ENCODE measurements around the gene UPF1.

Gene UPF1

GRCh38 chr19:18878858-18879578, 47.3 kb downstream of the UPF1 start:
- CTCF ChIA-PET = interaction anchor here (0.5 to 1.2 kb wide), 4 partner anchors 8 to 431 kb away, joined by 3 to 4 read pairs (median 3); no protein-coding TSS in a partner anchor
- POLR2A ChIA-PET = interaction anchor here (1.0 kb wide), 1 partner anchor 8 kb away, joined by 7 read pairs; no protein-coding TSS in a partner anchor

GRCh38 chr19:18879579-18880373, 48.0 kb downstream of the UPF1 start:
- H3K4me1 ChIP-seq (ENCODE audit: control insufficient read depth, insufficient read depth, low read length) = no peaks in the 10 kb centered on the region
- H3K9me3 ChIP-seq (ENCODE audit: control insufficient read depth, insufficient read depth, low read depth, low read length) = no peaks in the 10 kb centered on the region
- ChIA-PET POLR2A (interaction anchor here (1.0 to 1.5 kb wide), 2 partner anchors 8 to 14 kb away, joined by 4 to 7 read pairs; no protein-coding TSS in a partner anchor), CTCF (interaction anchor here (0.5 to 1.2 kb wide), 4 partner anchors 8 to 432 kb away, joined by 3 to 4 read pairs (median 3); no protein-coding TSS in a partner anchor)
- peaks cover 20 to 76% of the 10 kb centered on the region in 2 experiments; a peak in 2 of 3 replicates for H3K36me3 ChIP-seq (ENCODE audit: control insufficient read depth in 2 of 2, insufficient read depth in 1 of 2, low read length in 2 of 2)
- H3K27ac ChIP-seq (ENCODE audit: extremely low read depth, low read depth, low read length) = no peak overlapping the region
- H3K4me3 ChIP-seq (ENCODE audit: low read depth, low read length) = no peak overlapping the region
- no peak for TF ChIP-seq CTCF (tag by site-specific recombination; IDR thresholded peaks at IDR 0.05)
- no peak for TF ChIP-seq SP7 (tag by site-specific recombination; IDR thresholded peaks at IDR 0.05)
- no peak for TF ChIP-seq TRIM28 (IDR thresholded peaks at IDR 0.05; ENCODE audit: borderline replicate concordance, low read length)
- peak; percentile 94 for TF ChIP-seq KLF8 (tag by site-specific recombination; IDR thresholded peaks at IDR 0.05)
- TF ChIP-seq ZNF530 (tag by site-specific recombination; IDR thresholded peaks at IDR 0.05; ENCODE audit: low read depth) = no peak
- TF ChIP-seq ZNF600 (tag by site-specific recombination; IDR thresholded peaks at IDR 0.05) = 0 out of 2 replicates have a peak, but pooled peaks have one; percentile 26
- TF ChIP-seq ZBTB6 (tag by site-specific recombination; IDR thresholded peaks at IDR 0.05) = no peak
- peak; percentile 65 for TF ChIP-seq SP3 (tag by site-specific recombination; IDR thresholded peaks at IDR 0.05)
- TF ChIP-seq ZNF830 (tag by site-specific recombination; IDR thresholded peaks at IDR 0.05; ENCODE audit: low read depth) = no peak
- no peak for TF ChIP-seq ZNF302 (tag by site-specific recombination; IDR thresholded peaks at IDR 0.05; ENCODE audit: low read depth)
- TF ChIP-seq ZBTB44 (tag by site-specific recombination; IDR thresholded peaks at IDR 0.05) = no peak
- TF ChIP-seq ZNF24 (tag by site-specific recombination; IDR thresholded peaks at IDR 0.05) = no peak
- TF ChIP-seq KLF9 (tag by site-specific recombination; IDR thresholded peaks at IDR 0.05; ENCODE audit: low read depth) = peak; percentile 98
- TF ChIP-seq KLF1 (tag by site-specific recombination; IDR thresholded peaks at IDR 0.05) = peak; percentile 86
- TF ChIP-seq ZEB2 (tag by site-specific recombination; IDR thresholded peaks at IDR 0.05) = no peak
- no peak for TF ChIP-seq ZFP3 (tag by site-specific recombination; IDR thresholded peaks at IDR 0.05; ENCODE audit: low read depth)
- TF ChIP-seq ZNF624 (tag by site-specific recombination; IDR thresholded peaks at IDR 0.05) = no peak
- TF ChIP-seq SP2 (tag by site-specific recombination; IDR thresholded peaks at IDR 0.05) = peak; percentile 73
- no peak for TF ChIP-seq ZNF114 (tag by site-specific recombination; IDR thresholded peaks at IDR 0.05)

More at GRCh38 chr19:18878858-18879578, 47.3 kb downstream of the UPF1 start:
- Histone ChIP-seq H3K4me1 (ENCODE audit: control insufficient read depth, insufficient read depth, low read length) (no peaks in the 10 kb centered on the region), H3K36me3 (ENCODE audit: control insufficient read depth in 2 of 2, insufficient read depth in 1 of 2, low read length in 2 of 2) (peaks cover 20 to 81% of the 10 kb centered on the region in 2 experiments; a peak in 2 of 3 replicates), H3K4me3 (ENCODE audit: low read depth, low read length) (no peak overlapping the region), H3K9me3 (ENCODE audit: control insufficient read depth, insufficient read depth, low read depth, low read length) (no peaks in the 10 kb centered on the region), H3K27ac (ENCODE audit: extremely low read depth, low read depth, low read length) (no peak overlapping the region)
- no peak for TF ChIP-seq ZNF169 (tag by site-specific recombination; IDR thresholded peaks at IDR 0.05)
- TF ChIP-seq ZNF571 (tag by site-specific recombination; IDR thresholded peaks at IDR 0.05) = no peak
- TF ChIP-seq ZNF555 (tag by site-specific recombination; conservative IDR thresholded peaks at IDR 0.05) = no peak
- no peak for TF ChIP-seq ZNF777 (tag by site-specific recombination; IDR thresholded peaks at IDR 0.05; ENCODE audit: borderline replicate concordance)
- TF ChIP-seq ZBTB20 (tag by site-specific recombination; IDR thresholded peaks at IDR 0.05) = no peak
- TF ChIP-seq ZNF645 (tag by site-specific recombination; IDR thresholded peaks at IDR 0.05) = no peak
- TF ChIP-seq ZFHX2 (tag by site-specific recombination; conservative IDR thresholded peaks at IDR 0.05) = 0 out of 2 replicates have a peak, but pooled peaks have one; percentile 22
- TF ChIP-seq KLF8 (tag by site-specific recombination; IDR thresholded peaks at IDR 0.05) = 0 out of 2 replicates have a peak, but pooled peaks have one; percentile 6
- TF ChIP-seq ZBTB6 (tag by site-specific recombination; IDR thresholded peaks at IDR 0.05) = no peak

Data from HEK293 (cell line).